Measurements from ENCODE around the gene FOXN1. TPM values are rescaled to one million over a fixed set of nuclear protein-coding genes. Genes with fewer than 3 reads are reported as not detected.

FOXN1 gene
- total and polyA plus RNA-seq, 5 donors: not detected

DNA sequence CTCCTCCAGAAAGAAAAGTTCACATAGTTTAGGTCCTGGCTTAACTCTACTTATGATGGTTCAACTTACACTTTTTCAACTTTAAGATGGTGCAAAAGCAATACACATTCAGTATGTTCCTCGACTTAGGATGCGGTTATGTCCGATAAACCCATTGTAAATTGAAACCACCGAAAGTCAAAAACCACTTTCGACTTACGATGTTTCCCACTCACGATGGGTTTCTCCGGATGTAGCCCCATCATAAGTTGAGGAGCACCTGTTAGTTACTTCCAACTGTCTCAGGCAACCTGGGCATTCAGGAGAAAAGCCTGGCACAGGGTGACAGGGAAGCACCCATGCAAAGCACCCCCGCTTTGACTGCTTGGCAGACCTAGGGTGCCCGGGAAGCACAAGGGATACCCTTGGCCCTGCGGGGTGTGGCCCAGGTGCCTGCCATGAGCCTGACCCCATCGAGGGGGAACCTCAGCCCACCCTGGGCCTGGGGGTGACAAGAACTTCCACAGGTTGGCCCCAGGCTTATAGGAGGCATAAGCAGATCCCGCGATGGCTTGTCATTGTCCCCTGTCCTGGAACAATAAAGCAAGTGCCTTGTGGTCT, 32.2 kb downstream of the FOXN1 start:
- H3K9me3 ChIP-seq (ENCODE audit: control insufficient read depth, low read length): no peaks in the 10 kb centered on the region
- no peaks in the 10 kb centered on the region for H3K27me3 ChIP-seq (ENCODE audit: control insufficient read depth, insufficient read depth)
- intact Hi-C loops (cut with DNase I): no loop called here
- ATAC-seq (no peak), DNase-seq (no peak)
- no peak overlapping the region for H3K4me3 ChIP-seq (ENCODE audit: low read length)
- H3K27ac ChIP-seq (ENCODE audit: low read length): no peak overlapping the region
- H3K4me1 ChIP-seq (ENCODE audit: control insufficient read depth, insufficient read depth, low read length): no peaks in the 10 kb centered on the region
- 87% methylated on average over 14 of the region's 14 CpGs for WGBS

DNA sequence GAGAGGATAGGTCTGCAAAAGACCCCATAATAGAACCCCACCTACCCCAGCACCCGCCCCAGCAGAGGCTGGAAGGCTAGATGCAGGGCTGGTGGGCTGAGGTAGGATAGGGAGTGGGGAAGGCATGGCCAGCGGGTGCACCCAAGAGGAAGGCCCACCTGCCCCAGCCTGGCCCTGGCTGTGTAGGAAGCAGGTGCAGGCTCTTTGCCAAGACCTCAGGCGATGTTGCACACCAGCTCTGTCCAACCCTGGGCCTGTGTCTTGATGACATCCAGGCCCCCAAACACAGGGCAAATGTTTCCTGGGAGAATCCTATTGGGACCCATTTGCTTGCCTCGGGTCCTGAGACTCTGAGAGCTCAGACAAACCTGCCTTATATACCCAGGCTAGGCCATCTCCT, 34.1 kb downstream of the FOXN1 start:
- no peaks in the 10 kb centered on the region for H3K9me3 ChIP-seq (ENCODE audit: control insufficient read depth, low read length)
- no peaks in the 10 kb centered on the region for H3K4me1 ChIP-seq (ENCODE audit: control insufficient read depth, insufficient read depth, low read length)
- H3K27ac ChIP-seq (ENCODE audit: low read length): no peak overlapping the region
- DNase-seq (no peak), ATAC-seq (no peak)
- intact Hi-C loops (cut with DNase I): loop anchor here in 2 of 4 donors (5.0 to 10.0 kb wide), 3 partner anchors 43 to 75 kb away; partner anchors contain the start of gene RSKR (in 1 of the 2)
- WGBS: 78% methylated on average over 4 of the region's 4 CpGs
- H3K4me3 ChIP-seq (ENCODE audit: low read length): no peak overlapping the region
- no peaks in the 10 kb centered on the region for H3K27me3 ChIP-seq (ENCODE audit: control insufficient read depth, insufficient read depth)

DNA sequence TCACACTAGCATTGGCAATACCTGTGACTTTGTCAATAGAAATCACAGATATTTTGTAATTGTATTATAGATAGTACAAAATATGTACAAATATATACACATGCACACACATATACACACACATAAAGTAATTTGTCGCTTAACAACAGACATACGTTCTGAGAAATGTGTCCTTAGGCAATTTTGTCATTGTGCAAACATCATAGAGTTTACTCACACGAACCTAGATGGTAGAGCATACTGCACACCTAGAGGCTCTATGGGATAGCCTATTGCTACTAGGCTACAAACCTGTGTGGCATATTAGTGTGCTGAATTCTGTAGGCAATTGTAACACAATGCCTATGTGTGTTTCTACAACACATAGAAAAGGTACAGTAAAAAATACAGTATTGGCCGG, 35.3 kb downstream of the FOXN1 start:
- Histone ChIP-seq H3K27ac (ENCODE audit: low read length) (no peak overlapping the region), H3K9me3 (ENCODE audit: control insufficient read depth, low read length) (no peaks in the 10 kb centered on the region), H3K27me3 (ENCODE audit: control insufficient read depth, insufficient read depth) (no peaks in the 10 kb centered on the region), H3K4me3 (ENCODE audit: low read length) (no peak overlapping the region), H3K4me1 (ENCODE audit: control insufficient read depth, insufficient read depth, low read length) (no peaks in the 10 kb centered on the region)
- intact Hi-C loops (cut with DNase I): loop anchor here in 2 of 4 donors (5.0 to 10.0 kb wide), 3 partner anchors 44 to 73 kb away; partner anchors contain the start of gene RSKR (in 1 of the 2)
- DNase-seq (no peak), ATAC-seq (no peak)
- WGBS: 87% methylated on average over 4 of the region's 4 CpGs

DNA sequence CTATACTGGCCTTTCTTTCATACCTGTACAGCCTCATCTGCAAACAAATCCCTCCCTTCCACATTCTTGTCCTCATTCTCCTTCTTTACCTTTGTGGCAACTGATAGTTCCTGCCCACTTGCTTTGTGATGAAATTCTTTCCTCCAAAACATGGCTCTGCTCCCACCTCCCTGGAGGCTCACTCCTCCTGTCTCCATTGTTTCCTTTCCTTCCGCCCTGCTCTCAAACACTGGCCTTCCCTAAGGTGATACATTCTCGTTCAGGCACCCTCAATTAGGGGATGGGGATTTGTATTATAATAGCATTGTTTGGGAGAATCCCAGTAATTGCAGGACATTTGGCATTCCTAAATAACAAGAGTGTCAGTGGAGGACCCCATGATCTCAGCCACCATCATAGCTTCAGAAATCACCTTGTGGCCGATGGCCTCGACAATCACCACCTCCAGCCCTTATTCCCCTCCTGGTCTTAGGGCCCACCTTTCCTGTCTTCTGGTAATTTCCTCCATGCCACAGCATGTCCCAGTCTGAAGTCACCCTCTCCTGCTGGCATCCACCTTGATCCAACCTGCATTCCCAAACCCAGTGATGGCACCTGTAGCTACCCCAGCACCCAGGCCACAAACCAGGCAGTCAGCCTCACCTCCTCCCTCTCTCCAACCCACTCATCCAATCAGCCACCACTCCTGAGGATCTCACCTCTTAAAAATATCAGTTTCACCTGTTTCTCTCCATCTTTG, 38.4 kb downstream of the FOXN1 start:
- H3K4me3 ChIP-seq (ENCODE audit: low read length): no peak overlapping the region
- intact Hi-C loops (cut with DNase I): loop anchor here in 3 of 4 donors (5.0 to 10.0 kb wide), 5 partner anchors 47 to 70 kb away; partner anchors contain the start of genes RSKR (in 2 of the 3) and SPAG5 (in 1 of the 3)
- no peak for ATAC-seq
- DNase-seq: no peak
- H3K27me3 ChIP-seq (ENCODE audit: control insufficient read depth, insufficient read depth): no peaks in the 10 kb centered on the region
- H3K4me1 ChIP-seq (ENCODE audit: control insufficient read depth, insufficient read depth, low read length): no peaks in the 10 kb centered on the region
- no peaks in the 10 kb centered on the region for H3K9me3 ChIP-seq (ENCODE audit: control insufficient read depth, low read length)
- H3K27ac ChIP-seq (ENCODE audit: low read length): no peak overlapping the region
- 81% methylated on average over 4 of the region's 4 CpGs for WGBS

DNA sequence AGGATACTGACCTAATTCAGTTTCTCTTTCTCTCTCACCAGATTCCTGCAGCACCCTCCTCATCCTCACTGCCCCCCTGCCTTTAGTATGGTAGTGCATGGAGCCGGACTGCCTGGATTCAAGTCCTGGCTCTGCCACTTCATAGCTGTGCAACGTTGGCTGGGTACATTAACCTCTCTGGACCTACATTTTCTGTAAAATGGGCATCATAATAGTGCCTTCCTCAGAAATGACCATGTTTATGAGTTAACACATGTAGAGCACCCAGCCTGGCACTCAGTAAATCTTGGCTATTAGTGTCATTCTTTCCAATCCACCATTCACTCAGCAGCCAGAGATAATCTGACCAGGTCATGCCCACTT, 39.0 kb downstream of the FOXN1 start:
- Histone ChIP-seq H3K27ac (ENCODE audit: low read length) (no peak overlapping the region), H3K9me3 (ENCODE audit: control insufficient read depth, low read length) (no peaks in the 10 kb centered on the region), H3K27me3 (ENCODE audit: control insufficient read depth, insufficient read depth) (no peaks in the 10 kb centered on the region), H3K4me1 (ENCODE audit: control insufficient read depth, insufficient read depth, low read length) (no peaks in the 10 kb centered on the region), H3K4me3 (ENCODE audit: low read length) (no peak overlapping the region)
- no peak for ATAC-seq
- 80% methylated on average over 2 of the region's 2 CpGs for WGBS
- intact Hi-C loops (cut with DNase I): loop anchor here in 3 of 4 donors (5.0 to 10.0 kb wide), 4 partner anchors 50 to 70 kb away; partner anchors contain the start of genes RSKR (in 2 of the 3) and SPAG5 (in 1 of the 3)
- DNase-seq: no peak

DNA sequence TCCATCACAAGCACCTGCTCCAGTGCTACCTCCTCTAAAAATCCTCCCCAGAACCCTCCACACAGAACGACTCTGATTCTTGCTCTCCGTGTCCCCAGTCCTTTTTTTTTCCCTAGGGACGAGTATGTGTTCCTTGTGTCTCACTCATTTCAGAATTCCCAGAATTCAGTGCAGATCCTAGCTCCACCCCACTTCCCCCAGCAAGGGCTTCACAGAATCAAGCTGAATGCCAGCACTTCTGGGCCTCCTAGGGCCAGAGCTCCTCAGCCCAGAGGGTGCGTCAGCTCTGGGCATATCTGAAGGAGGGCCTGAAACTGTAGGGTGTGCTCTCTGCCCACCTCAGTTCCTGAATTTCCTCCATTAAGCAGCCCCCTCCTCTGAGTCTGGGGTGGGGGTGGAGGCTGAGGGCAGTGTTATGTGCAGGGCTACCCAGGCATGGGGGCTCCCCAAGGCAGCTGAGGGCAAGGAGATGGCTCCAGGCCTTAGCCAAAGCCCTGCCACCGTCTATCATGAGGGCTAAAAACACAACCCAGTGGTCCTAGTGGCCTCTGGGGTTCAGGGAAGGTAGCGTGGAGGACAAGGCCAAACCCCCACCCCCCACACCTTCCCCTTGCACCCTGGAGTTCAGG, 39.8 kb downstream of the FOXN1 start:
- Histone ChIP-seq H3K4me3 (ENCODE audit: low read length) (no peak overlapping the region), H3K4me1 (ENCODE audit: control insufficient read depth, insufficient read depth, low read length) (no peaks in the 10 kb centered on the region), H3K27ac (ENCODE audit: low read length) (no peak overlapping the region), H3K27me3 (ENCODE audit: control insufficient read depth, insufficient read depth) (no peaks in the 10 kb centered on the region), H3K9me3 (ENCODE audit: control insufficient read depth, low read length) (no peaks in the 10 kb centered on the region)
- ATAC-seq (no peak), DNase-seq (no peak)
- 60% methylated on average over 6 of the region's 6 CpGs for WGBS
- intact Hi-C loops (cut with DNase I): loop anchor here in 3 of 4 donors (5.0 to 10.0 kb wide), 4 partner anchors 51 to 69 kb away; partner anchors contain the start of genes RSKR (in 2 of the 3) and SPAG5 (in 1 of the 3)

DNA sequence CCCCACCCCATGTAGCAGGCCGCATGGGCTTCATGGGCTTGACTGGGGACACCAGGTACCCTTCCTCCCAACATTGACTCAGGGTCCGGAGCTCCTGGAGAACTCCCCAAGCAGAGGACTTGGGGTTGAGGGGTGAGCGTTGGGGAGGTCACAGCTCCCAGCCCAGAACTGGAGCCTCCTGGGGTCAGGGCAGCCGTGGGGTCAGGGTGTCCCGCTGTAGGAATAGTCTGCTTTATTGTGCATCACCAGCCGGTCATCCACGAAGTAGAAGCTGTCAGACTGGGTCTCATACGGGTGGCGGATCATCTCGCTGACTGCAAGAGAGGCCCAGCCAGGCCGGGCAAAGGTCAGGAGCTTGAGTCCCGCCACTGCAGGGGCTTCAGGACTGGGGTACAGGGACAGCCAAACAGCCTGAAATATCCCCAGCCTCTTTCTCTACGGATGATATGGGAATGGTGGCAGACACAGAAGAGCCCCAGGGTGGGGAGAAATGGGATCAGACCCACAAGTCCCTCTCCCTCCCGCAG, 41.0 kb downstream of the FOXN1 start:
- WGBS: 92% methylated on average over 14 of the region's 14 CpGs
- no peaks in the 10 kb centered on the region for H3K27me3 ChIP-seq (ENCODE audit: control insufficient read depth, insufficient read depth)
- H3K4me1 ChIP-seq (ENCODE audit: control insufficient read depth, insufficient read depth, low read length): peaks cover 5% of the 10 kb centered on the region
- H3K9me3 ChIP-seq (ENCODE audit: control insufficient read depth, low read length): no peaks in the 10 kb centered on the region
- DNase-seq: no peak
- intact Hi-C loops (cut with DNase I): loop anchor here in 3 of 4 donors (5.0 to 10.0 kb wide), 4 partner anchors 50 to 68 kb away; partner anchors contain the start of genes RSKR (in 2 of the 3) and SPAG5 (in 1 of the 3)
- H3K4me3 ChIP-seq (ENCODE audit: low read length): no peak overlapping the region
- no peak for ATAC-seq
- no peak overlapping the region for H3K27ac ChIP-seq (ENCODE audit: low read length)

DNA sequence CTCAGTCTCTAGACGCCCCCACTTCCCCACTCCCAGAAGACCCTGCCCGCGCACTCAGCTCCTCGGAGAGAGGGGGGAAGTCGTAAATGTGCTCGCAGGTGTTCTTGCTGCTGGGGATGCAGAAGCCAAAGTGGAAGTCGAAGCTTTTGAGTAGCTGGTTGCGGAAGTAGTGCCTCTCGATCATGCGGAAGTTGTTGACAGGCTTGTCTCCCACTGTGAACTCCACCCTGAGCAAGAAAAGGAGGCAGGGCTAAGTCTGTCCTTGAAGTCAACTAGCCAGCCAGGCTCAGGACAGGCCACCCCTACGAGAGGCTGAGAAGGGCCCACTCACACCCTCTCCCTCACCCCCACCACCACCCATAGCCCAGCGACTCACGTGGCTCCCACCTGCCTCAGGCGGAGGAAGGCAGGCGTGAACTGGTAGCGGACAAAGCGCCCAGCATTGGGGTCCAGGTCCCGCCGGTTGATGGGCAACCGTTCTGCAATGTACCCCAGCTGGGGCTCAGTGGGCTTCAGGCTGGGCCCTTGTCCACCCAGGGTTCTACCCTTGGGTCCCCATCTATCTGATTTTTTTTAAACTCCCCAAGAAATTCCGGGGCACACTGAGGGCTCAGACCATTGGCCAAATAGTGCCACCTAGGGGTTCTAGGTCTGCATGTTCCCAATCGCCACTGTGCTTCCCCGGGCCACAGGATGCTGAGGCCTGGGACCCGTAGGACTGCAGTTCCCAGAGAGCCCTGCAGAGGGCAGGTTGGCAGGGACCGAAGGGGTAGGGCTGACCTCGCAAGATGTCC, 41.7 kb downstream of the FOXN1 start:
- H3K4me3 ChIP-seq (ENCODE audit: low read length): no peak overlapping the region
- WGBS: 69% methylated on average over 26 of the region's 26 CpGs
- peak; percentile 49 to 67 for ATAC-seq
- intact Hi-C loops (cut with DNase I): loop anchor here in 3 of 4 donors (5.0 to 10.0 kb wide), 4 partner anchors 49 to 67 kb away; partner anchors contain the start of genes RSKR (in 2 of the 3) and SPAG5 (in 1 of the 3)
- H3K27me3 ChIP-seq (ENCODE audit: control insufficient read depth, insufficient read depth): no peaks in the 10 kb centered on the region
- H3K27ac ChIP-seq (ENCODE audit: low read length): no peak overlapping the region
- DNase-seq: peak; percentile 79 to 91 (median 89)
- H3K9me3 ChIP-seq (ENCODE audit: control insufficient read depth, low read length): no peaks in the 10 kb centered on the region
- peaks cover 5% of the 10 kb centered on the region for H3K4me1 ChIP-seq (ENCODE audit: control insufficient read depth, insufficient read depth, low read length)

DNA sequence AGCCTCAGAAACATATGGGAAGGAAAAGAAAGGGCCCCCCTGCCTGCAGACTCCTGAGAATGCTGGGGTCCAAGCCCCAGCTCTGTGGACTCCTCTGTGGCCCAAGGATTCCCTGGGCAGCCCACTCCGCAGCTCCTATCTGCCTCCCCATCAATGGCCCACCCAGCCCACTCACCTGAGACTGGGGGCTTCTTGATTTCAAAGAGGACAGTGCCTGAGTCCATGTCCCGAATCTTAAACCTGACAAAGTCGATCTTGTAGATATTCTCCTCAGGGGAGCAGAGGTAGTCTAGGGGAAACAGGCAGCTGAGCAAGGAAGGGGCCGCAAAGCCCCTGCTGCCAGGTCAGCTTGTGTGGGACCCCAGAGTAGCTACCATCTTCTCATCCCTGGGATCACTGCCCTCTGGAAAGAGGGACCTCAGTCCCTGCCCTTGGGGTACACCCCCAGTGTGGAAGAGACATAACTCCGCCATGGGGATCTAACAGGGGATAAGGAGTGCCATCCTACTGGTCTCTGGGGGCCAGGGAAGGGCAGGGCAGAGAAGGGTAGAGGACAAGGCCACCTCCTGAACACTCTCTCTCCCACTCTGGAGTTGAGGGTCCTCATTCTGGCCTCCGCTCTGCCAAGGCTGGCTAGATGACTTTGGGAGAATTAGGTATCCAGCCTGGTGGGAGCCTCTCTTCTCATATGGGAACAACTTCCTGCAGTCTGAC, 42.4 kb downstream of the FOXN1 start:
- no peak for DNase-seq
- intact Hi-C loops (cut with DNase I): loop anchor here in 3 of 4 donors (5.0 to 10.0 kb wide), 4 partner anchors 49 to 66 kb away; partner anchors contain the start of genes RSKR (in 2 of the 3) and SPAG5 (in 1 of the 3)
- Histone ChIP-seq H3K4me3 (ENCODE audit: low read length) (no peak overlapping the region), H3K27me3 (ENCODE audit: control insufficient read depth, insufficient read depth) (no peaks in the 10 kb centered on the region), H3K4me1 (ENCODE audit: control insufficient read depth, insufficient read depth, low read length) (peaks cover 7% of the 10 kb centered on the region), H3K27ac (ENCODE audit: low read length) (no peak overlapping the region), H3K9me3 (ENCODE audit: control insufficient read depth, low read length) (no peaks in the 10 kb centered on the region)
- WGBS: 91% methylated on average over 6 of the region's 6 CpGs
- no peak for ATAC-seq
